WTC11 (cell line): Measurements from ENCODE around the gene FAM13B. TPM values are rescaled to one million over a fixed set of nuclear protein-coding genes. Genes with fewer than 3 reads are reported as not detected.
A peak's percentile ranks its signal among the peaks of the same experiment; 100 is the strongest.
"Not testable (repeated sequence)": the region's sequence is repeated elsewhere in the genome, so short reads cannot be mapped to it uniquely, and the experiment has no call there.

Experiments used
- ATAC-seq: fragments of 200-7000 bp; cut with Tn5 transposase; 2 replicates; pipeline ENCODE4 v1.10.0; 2021; ENCODE audit warnings: mild to moderate bottlenecking, moderate library complexity
- CTCF ChIA-PET: fragments of 300-600 bp; sonication (Branson Sonifier 250); formaldehyde crosslinking; loops from one replicate; lab custom pipeline; 2021; ENCODE audit warnings: antibody characterized with exemption; lab: Charles Lee
- POLR2A ChIA-PET: fragments of 350-600 bp; sonication (Branson Sonifier 250); formaldehyde crosslinking; loops from one replicate; lab custom pipeline; 2021; ENCODE audit warnings: antibody characterized with exemption; lab: Charles Lee
- DNase-seq: peaks from one replicate; pipeline ENCODE4 v3.0.0; 2021; ENCODE audit warnings: low spot score
- H3K27ac Mint-ChIP-seq: 2 replicates; pipeline ENCODE4 v1.8.0; 2021; ENCODE audit warnings: mixed read lengths
- H3K27me3 Mint-ChIP-seq: 2 replicates; pipeline ENCODE4 v1.8.0; 2021; ENCODE audit warnings: low read depth, mild to moderate bottlenecking, moderate library complexity, mixed read lengths
- H3K36me3 Mint-ChIP-seq: 2 replicates; pipeline ENCODE4 v1.8.0; 2021; ENCODE audit warnings: mixed read lengths
- H3K4me1 Mint-ChIP-seq: 2 replicates; pipeline ENCODE4 v1.8.0; 2022; ENCODE audit warnings: mixed read lengths
- H3K4me3 Mint-ChIP-seq: 2 replicates; pipeline ENCODE4 v1.8.0; 2021; ENCODE audit warnings: mild to moderate bottlenecking, moderate library complexity, mixed read lengths
- H3K9me3 Mint-ChIP-seq: 2 replicates; pipeline ENCODE4 v1.8.0; 2021; ENCODE audit warnings: mixed read lengths
- ATF3 ChIP-seq: sonication (generic); formaldehyde crosslinking; conservative IDR thresholded peaks from 2 replicates; pipeline ENCODE4 v1.8.1; 2022; ENCODE audit warnings: mild to moderate bottlenecking, missing genetic modification reagents
- E2F4 ChIP-seq: sonication (generic); formaldehyde crosslinking; IDR thresholded peaks from 2 replicates; pipeline ENCODE4 v1.8.1; 2022; ENCODE audit warnings: low read depth, mild to moderate bottlenecking, moderate library complexity, missing genetic modification reagents, borderline replicate concordance
- SP1 ChIP-seq: sonication (generic); formaldehyde crosslinking; conservative IDR thresholded peaks from 2 replicates; pipeline ENCODE4 v1.8.1; 2022; ENCODE audit warnings: missing genetic modification reagents
- STAT6 ChIP-seq: sonication (generic); formaldehyde crosslinking; conservative IDR thresholded peaks from 2 replicates; pipeline ENCODE4 v1.8.1; 2023; ENCODE audit warnings: mild to moderate bottlenecking, low read depth, missing genetic modification reagents, moderate library complexity
- TEAD1 ChIP-seq: sonication (generic); formaldehyde crosslinking; IDR thresholded peaks from 2 replicates; pipeline ENCODE4 v1.8.0; 2022; ENCODE audit warnings: mild to moderate bottlenecking, missing genetic modification reagents
- ZBTB43 ChIP-seq: sonication (generic); formaldehyde crosslinking; IDR thresholded peaks from 2 replicates; pipeline ENCODE4 v1.8.1; 2023; ENCODE audit warnings: mild to moderate bottlenecking, missing genetic modification reagents
- ZNF138 ChIP-seq: sonication (generic); formaldehyde crosslinking; conservative IDR thresholded peaks from 2 replicates; pipeline ENCODE4 v1.8.1; 2022; ENCODE audit warnings: mild to moderate bottlenecking, moderate library complexity, missing genetic modification reagents
- ZNF423 ChIP-seq: fragments of 250-450 bp; sonication (Bioruptor Pico); IDR thresholded peaks from 2 replicates; pipeline ENCODE4 v2.1.2; 2022; ENCODE audit warnings: mild to moderate bottlenecking, moderate library complexity
- total RNA-seq: library from RNA; stranded (reverse); gene quantifications from 3 replicates; pipeline ENCODE4 v1.2.3, GENCODE V29; 2021
- TF ChIP-seq, protein P1 (sequence below): fragments of 200-600 bp; IDR thresholded peaks from 2 replicates; pipeline ENCODE4 v1.8.0; 2022; ENCODE audit warnings: antibody characterized with exemption
- TF ChIP-seq, protein P2 (sequence below): fragments of 250-450 bp; sonication (Bioruptor Pico); IDR thresholded peaks from 2 replicates; pipeline ENCODE4 v1.9.0; 2021; ENCODE audit warnings: mild to moderate bottlenecking

The FAM13B gene
- total RNA-seq, 1 experiment from 2014 or later, result 15.6 TPM

- no peak for TF ChIP-seq ZNF138
- no peak for TF ChIP-seq ATF3
These were observed 45.2 kb upstream of the FAM13B start (continued) for GRCh38 chr5:138078006-138078643.

DNA sequence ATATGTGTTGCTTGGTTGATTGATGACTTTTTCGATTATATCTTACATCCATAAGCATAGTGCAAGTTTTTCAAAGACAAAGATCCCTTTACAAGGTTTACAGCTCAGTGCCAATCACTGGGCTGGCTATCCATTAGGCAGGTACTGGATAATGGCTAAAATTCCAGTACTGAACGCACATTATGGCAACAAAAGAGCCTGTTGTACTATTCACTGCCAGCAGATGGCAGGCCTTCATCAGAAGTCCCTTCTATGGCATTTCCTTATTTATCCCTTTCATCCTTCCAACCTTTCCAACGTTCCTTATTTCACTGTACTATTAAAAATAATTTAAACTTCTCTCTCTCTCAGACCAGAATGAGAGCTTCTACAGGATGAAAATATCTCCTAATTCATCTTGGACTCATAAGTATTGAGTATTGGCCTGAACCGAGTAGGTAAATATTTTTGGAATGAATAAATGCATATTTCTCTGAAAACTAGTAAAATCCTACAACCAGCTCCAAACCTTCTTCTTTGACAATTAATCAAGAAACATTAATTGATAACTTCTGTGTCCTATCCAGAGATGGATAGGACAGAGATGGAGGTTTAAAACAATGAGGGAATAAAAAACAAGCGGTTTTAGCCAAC lies 44.3 kb upstream of the FAM13B start:
- Mint-ChIP-seq H3K27ac (no peak overlapping the region), H3K9me3 (no peaks in the 10 kb centered on the region), H3K36me3 (no peaks in the 10 kb centered on the region), H3K4me1 (peaks cover 20% of the 10 kb centered on the region), H3K27me3 (peaks cover 14% of the 10 kb centered on the region)
- POLR2A ChIA-PET, result no interaction called here
- TF ChIP-seq, protein P1, sequence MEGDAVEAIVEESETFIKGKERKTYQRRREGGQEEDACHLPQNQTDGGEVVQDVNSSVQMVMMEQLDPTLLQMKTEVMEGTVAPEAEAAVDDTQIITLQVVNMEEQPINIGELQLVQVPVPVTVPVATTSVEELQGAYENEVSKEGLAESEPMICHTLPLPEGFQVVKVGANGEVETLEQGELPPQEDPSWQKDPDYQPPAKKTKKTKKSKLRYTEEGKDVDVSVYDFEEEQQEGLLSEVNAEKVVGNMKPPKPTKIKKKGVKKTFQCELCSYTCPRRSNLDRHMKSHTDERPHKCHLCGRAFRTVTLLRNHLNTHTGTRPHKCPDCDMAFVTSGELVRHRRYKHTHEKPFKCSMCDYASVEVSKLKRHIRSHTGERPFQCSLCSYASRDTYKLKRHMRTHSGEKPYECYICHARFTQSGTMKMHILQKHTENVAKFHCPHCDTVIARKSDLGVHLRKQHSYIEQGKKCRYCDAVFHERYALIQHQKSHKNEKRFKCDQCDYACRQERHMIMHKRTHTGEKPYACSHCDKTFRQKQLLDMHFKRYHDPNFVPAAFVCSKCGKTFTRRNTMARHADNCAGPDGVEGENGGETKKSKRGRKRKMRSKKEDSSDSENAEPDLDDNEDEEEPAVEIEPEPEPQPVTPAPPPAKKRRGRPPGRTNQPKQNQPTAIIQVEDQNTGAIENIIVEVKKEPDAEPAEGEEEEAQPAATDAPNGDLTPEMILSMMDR, result peak; percentile 69
- no peak for TF ChIP-seq ZNF423
- TF ChIP-seq ZBTB43 (CRISPR knock-in tag), result no peak
- TF ChIP-seq STAT6 (CRISPR knock-in tag), result no peak
- TF ChIP-seq, all 79 proteins: peak for 1
- no peak overlapping the region for H3K4me3 Mint-ChIP-seq
- CTCF ChIA-PET, result interaction anchor here (0.6 to 3.9 kb wide), 13 partner anchors 12 to 448 kb away, joined by 3 to 83 read pairs (median 4); partner anchors contain the start of gene NME5
- peak; percentile 68 for ATAC-seq
- peak; percentile 74 for DNase-seq

- H3K27me3 Mint-ChIP-seq, H3K36me3 Mint-ChIP-seq, POLR2A ChIA-PET, DNase-seq, H3K27ac Mint-ChIP-seq, H3K4me3 Mint-ChIP-seq, ATAC-seq, H3K9me3 Mint-ChIP-seq, H3K4me1 Mint-ChIP-seq: not testable (repeated sequence)
- CTCF ChIA-PET, result interaction anchor here (1.2 to 3.2 kb wide), 4 partner anchors 8 to 34 kb away, joined by 4 to 45 read pairs (median 10); partner anchors contain the start of gene WNT8A
These were observed 37.1 kb upstream of the FAM13B start for GRCh38 chr5:138070026-138070425.

- peaks cover 4% of the 10 kb centered on the region; the same call in 1 of the 2 replicates for H3K27me3 Mint-ChIP-seq
- POLR2A ChIA-PET, result no interaction called here
- TF ChIP-seq, protein P1, result peak; percentile 62
- TF ChIP-seq SP1 (CRISPR knock-in tag), result no peak
- no peak for TF ChIP-seq TEAD1 (CRISPR knock-in tag)
- no peak for TF ChIP-seq E2F4
- TF ChIP-seq, protein P2, sequence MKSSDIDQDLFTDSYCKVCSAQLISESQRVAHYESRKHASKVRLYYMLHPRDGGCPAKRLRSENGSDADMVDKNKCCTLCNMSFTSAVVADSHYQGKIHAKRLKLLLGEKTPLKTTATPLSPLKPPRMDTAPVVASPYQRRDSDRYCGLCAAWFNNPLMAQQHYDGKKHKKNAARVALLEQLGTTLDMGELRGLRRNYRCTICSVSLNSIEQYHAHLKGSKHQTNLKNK, result no peak
- TF ChIP-seq, all 79 proteins: peak for 1
- peak; percentile 84 for ATAC-seq
- Mint-ChIP-seq H3K4me3 (no peak overlapping the region), H3K4me1 (peaks cover 2% of the 10 kb centered on the region; the same call in 1 of the 2 replicates), H3K27ac (no peak overlapping the region), H3K36me3 (peaks cover 7% of the 10 kb centered on the region), H3K9me3 (peaks cover 6% of the 10 kb centered on the region)
- DNase-seq, result peak; percentile 82
- CTCF ChIA-PET, result interaction anchor here (0.6 to 3.2 kb wide), 17 partner anchors 9 to 290 kb away, joined by 3 to 45 read pairs (median 4); partner anchors contain the start of gene WNT8A
These were observed 36.1 kb upstream of the FAM13B start for GRCh38 chr5:138068742-138069600.
